OCI-LY3 (cell line): ENCODE data around the gene HSBP1L1.

Source experiments
- H2AFZ ChIP-seq: fragments of 200-600, 300-600 bp; shearing (Covaris generic); 2 replicates; pipeline ENCODE4 v1.6.0; 2014; ENCODE audit warnings: antibody characterized with exemption, low read depth, low read length
- H3K27ac ChIP-seq: fragments of 200-600, 300-600 bp; sonication (generic); 2 replicates; pipeline ENCODE4 v1.5.1; 2014; ENCODE audit warnings: mild to moderate bottlenecking, low read length, moderate library complexity, mixed read lengths
- H3K27me3 ChIP-seq: fragments of 200-600, 300-600 bp; sonication (generic); 2 replicates; pipeline ENCODE4 v1.6.1; 2014; ENCODE audit warnings: low read depth, low read length, mixed read lengths
- H3K36me3 ChIP-seq: fragments of 200-600, 300-600 bp; sonication (generic); replicated peaks from 2 replicates; pipeline ENCODE3; 2014; ENCODE audit warnings: low read depth, low read length, mixed read lengths
- H3K4me1 ChIP-seq: fragments of 300-600, 200-600 bp; sonication (generic); 2 replicates; pipeline ENCODE4 v1.6.1; 2014; ENCODE audit warnings: low read length, mixed read lengths
- H3K4me2 ChIP-seq: fragments of 200-600, 300-600 bp; sonication (generic); 2 replicates; pipeline ENCODE4 v1.6.1; 2014; ENCODE audit warnings: low read length, mixed read lengths
- H3K4me3 ChIP-seq: fragments of 300-600, 200-600 bp; sonication (generic); 2 replicates; pipeline ENCODE4 v1.5.1; 2014; ENCODE audit warnings: antibody characterized with exemption, mild to moderate bottlenecking, low read length, moderate library complexity
- H3K79me2 ChIP-seq: fragments of 300-600, 200-600 bp; shearing (Covaris generic); 2 replicates; pipeline ENCODE4 v1.6.1; 2014; ENCODE audit warnings: mild to moderate bottlenecking, low read length, mixed read lengths
- H3K9ac ChIP-seq: fragments of 300-600, 200-600 bp; shearing (Covaris generic); 2 replicates; pipeline ENCODE4 v1.6.0; 2014; ENCODE audit warnings: mild to moderate bottlenecking, low read length, moderate library complexity
- H3K9me3 ChIP-seq: fragments of 200-600, 300-600 bp; shearing (Covaris generic); 2 replicates; pipeline ENCODE4 v1.6.1; 2014; ENCODE audit warnings: low read length, mixed read lengths; ENCODE audit not compliant: insufficient read depth
- H4K20me1 ChIP-seq: fragments of 200-600, 300-600 bp; sonication (generic); 2 replicates; pipeline ENCODE4 v1.6.1; 2016; ENCODE audit warnings: low read length, mixed read lengths; ENCODE audit not compliant: insufficient read depth
- CTCF ChIP-seq: fragments of 200-600, 300-600 bp; sonication (generic); IDR thresholded peaks from 2 replicates; pipeline ENCODE4 v1.5.1; 2014; ENCODE audit warnings: antibody characterized with exemption, low read length, low read depth
- EZH2phosphoT487 ChIP-seq: fragments of 200-600 bp; shearing (Covaris generic); IDR thresholded peaks from 2 replicates; pipeline ENCODE4 v1.6.1; 2018; ENCODE audit warnings: antibody characterized with exemption, mixed run types, low read depth

Gene HSBP1L1

GRCh38 chr18:79985172-79985571 is 20.7 kb downstream of the HSBP1L1 start:
- no peak for TF ChIP-seq EZH2phosphoT487
- TF ChIP-seq CTCF, result no peak
- Histone ChIP-seq H2AFZ (no peak overlapping the region), H3K27me3 (no peaks in the 10 kb centered on the region), H3K4me3 (no peak overlapping the region), H3K27ac (no peak overlapping the region), H3K9me3 (no peaks in the 10 kb centered on the region), H4K20me1 (peaks cover 75% of the 10 kb centered on the region), H3K36me3 (peaks cover 52% of the 10 kb centered on the region), H3K4me2 (no peak overlapping the region), H3K9ac (no peak overlapping the region), H3K79me2 (peaks cover 94% of the 10 kb centered on the region), H3K4me1 (peaks cover 17% of the 10 kb centered on the region)

- no peak overlapping the region for H2AFZ ChIP-seq
- H3K9me3 ChIP-seq, result no peaks in the 10 kb centered on the region
- peak overlapping the region; percentile 87 for H3K4me2 ChIP-seq
- H3K9ac ChIP-seq, result peak overlapping the region; percentile 88
- no peaks in the 10 kb centered on the region for H3K27me3 ChIP-seq
- peaks cover 59% of the 10 kb centered on the region for H4K20me1 ChIP-seq
- peaks cover 17% of the 10 kb centered on the region for H3K4me1 ChIP-seq
- H3K79me2 ChIP-seq, result peaks cover 78% of the 10 kb centered on the region
- H3K4me3 ChIP-seq, result peak overlapping the region; percentile 83
- peaks cover 46% of the 10 kb centered on the region for H3K36me3 ChIP-seq
- no peak overlapping the region for H3K27ac ChIP-seq
- no peak for TF ChIP-seq CTCF
Measured at GRCh38 chr18:79986726-79987125, 22.3 kb downstream of the HSBP1L1 start.

GRCh38 chr18:79987566-79987965 is 23.1 kb downstream of the HSBP1L1 start:
- H2AFZ ChIP-seq, result no peak overlapping the region; the same call in 1 of the 2 replicates
- H3K4me1 ChIP-seq, result peaks cover 17% of the 10 kb centered on the region

GRCh38 chr18:79988071-79988450 is 23.6 kb downstream of the HSBP1L1 start:
- H2AFZ ChIP-seq, result peak overlapping the region; percentile 59
- peak overlapping the region; percentile 67 for H3K27ac ChIP-seq
- peak overlapping the region; percentile 88 for H3K9ac ChIP-seq
- peaks cover 17% of the 10 kb centered on the region for H3K4me1 ChIP-seq
- no peaks in the 10 kb centered on the region for H3K27me3 ChIP-seq
- H3K79me2 ChIP-seq, result peaks cover 65% of the 10 kb centered on the region
- peaks cover 46% of the 10 kb centered on the region for H4K20me1 ChIP-seq
- peak overlapping the region; percentile 87 for H3K4me2 ChIP-seq
- TF ChIP-seq CTCF (peak; percentile 70), EZH2phosphoT487 (no peak)
- peaks cover 35% of the 10 kb centered on the region for H3K36me3 ChIP-seq
- no peaks in the 10 kb centered on the region for H3K9me3 ChIP-seq
- peak overlapping the region; percentile 83 for H3K4me3 ChIP-seq

More at GRCh38 chr18:79987566-79987965, 23.1 kb downstream of the HSBP1L1 start:
- peaks cover 70% of the 10 kb centered on the region for H3K79me2 ChIP-seq
- H3K27me3 ChIP-seq, result no peaks in the 10 kb centered on the region
- peak overlapping the region; percentile 83 for H3K4me3 ChIP-seq
- H4K20me1 ChIP-seq, result peaks cover 51% of the 10 kb centered on the region
- H3K27ac ChIP-seq, result peak overlapping the region; percentile 67
- peak overlapping the region; percentile 88 for H3K9ac ChIP-seq
- no peak for TF ChIP-seq EZH2phosphoT487
- no peak for TF ChIP-seq CTCF
- peaks cover 38% of the 10 kb centered on the region for H3K36me3 ChIP-seq
- H3K9me3 ChIP-seq, result no peaks in the 10 kb centered on the region
- H3K4me2 ChIP-seq, result peak overlapping the region; percentile 87
